Gastrocnemius medialis (tissue), 4 donors: Measurements from ENCODE around the gene SCN4B. TPM values are rescaled to one million over a fixed set of nuclear protein-coding genes. Genes with fewer than 3 reads are reported as not detected.

Source experiments
- ATAC-seq, 2 donors: fragments of 150-250 bp; one replicate each; pipeline ENCODE4 v1.9.1; 2016
- DNase-seq, 2 donors: peaks; one replicate each; pipeline ENCODE4 v3.0.0-alpha.2; 2019
- H3K27ac ChIP-seq, 4 donors: fragments of 200-600 bp; sonication (generic); 1 replicate in 1 of 4; 2 replicates in 3 of 4; pipeline ENCODE4 v1.5.1; 2016 to 2018; ENCODE audit warnings: mild to moderate bottlenecking in 2 of 4, moderate library complexity in 1 of 4
- H3K27me3 ChIP-seq, 3 donors: fragments of 200-600 bp; sonication (generic) in 2 of 3; 1 replicate in 1 of 3; 2 replicates in 2 of 3; pipeline versions ENCODE4 v1.5.1 to v1.6.0; 2016 to 2019; ENCODE audit warnings: mild to moderate bottlenecking in 1 of 3, moderate library complexity in 1 of 3
- H3K36me3 ChIP-seq, 2 donors: fragments of 200-600 bp; sonication (generic) in 1 of 2; one replicate each; pipeline ENCODE4 v1.5.1; 2017 to 2018
- H3K4me1 ChIP-seq, 2 donors: fragments of 200-600 bp; sonication (generic) in 1 of 2; one replicate each; pipeline ENCODE4 v1.5.1; 2016 to 2017; ENCODE audit warnings: mild to moderate bottlenecking in 2 of 2
- H3K4me3 ChIP-seq, 4 donors: fragments of 200-600 bp; sonication (generic) in 3 of 4; 1 replicate in 1 of 4; 2 replicates in 3 of 4; pipeline ENCODE4 v1.5.1; 2016 to 2019; ENCODE audit warnings: mild to moderate bottlenecking in 2 of 4
- H3K9me3 ChIP-seq, 3 donors: fragments of 200-600 bp; sonication (generic) in 2 of 3; 1 replicate in 1 of 3; 2 replicates in 2 of 3; pipeline ENCODE4 v1.5.1; 2016 to 2019
- CTCF ChIP-seq, 5 experiments: fragments of 450-650 bp in 3 of 5; fragments of 200-600 bp in 2 of 5; sonication (generic) in 2 of 5; IDR thresholded peaks in 4 of 5; conservative IDR thresholded peaks in 1 of 5; 1 replicate in 4 of 5; 2 replicates in 1 of 5; pipeline ENCODE4 v1.5.1; 2016 to 2019; ENCODE audit warnings: antibody characterized with exemption in 5 of 5, mild to moderate bottlenecking in 3 of 5, moderate library complexity in 3 of 5
- POLR2A ChIP-seq, 2 donors: fragments of 450-650 bp; IDR thresholded peaks; one replicate each; pipeline ENCODE4 v1.6.1; 2017; ENCODE audit warnings: antibody characterized with exemption in 2 of 2, mild to moderate bottlenecking in 2 of 2, moderate library complexity in 2 of 2
- in situ Hi-C, 4 donors: fragments of 200-750 bp; cut with MboI; loops; one replicate each; pipeline versions ENCODE4 v1.15.0 to v1.8.0; 2017; ENCODE audit warnings: low sequenced_read_pairs in 4 of 4
- intact Hi-C: fragments of 100-400 bp; cut with DNase I; formaldehyde crosslinking; loops from one replicate; pipeline ENCODE4 v1.15.1; 2023; ENCODE audit warnings: low total_unique reads
- total RNA-seq, 4 donors: library from RNA; depleted of rRNA; stranded (reverse); fragments of >200 nt; gene quantifications; one replicate each; pipeline versions ENCODE4 v1.1.0 to v1.2.3, GENCODE V29; 2016

SCN4B gene
- total RNA-seq, 4 donors from 2014 or later = 3.5 to 16.3 (median 6.5) TPM

DNA sequence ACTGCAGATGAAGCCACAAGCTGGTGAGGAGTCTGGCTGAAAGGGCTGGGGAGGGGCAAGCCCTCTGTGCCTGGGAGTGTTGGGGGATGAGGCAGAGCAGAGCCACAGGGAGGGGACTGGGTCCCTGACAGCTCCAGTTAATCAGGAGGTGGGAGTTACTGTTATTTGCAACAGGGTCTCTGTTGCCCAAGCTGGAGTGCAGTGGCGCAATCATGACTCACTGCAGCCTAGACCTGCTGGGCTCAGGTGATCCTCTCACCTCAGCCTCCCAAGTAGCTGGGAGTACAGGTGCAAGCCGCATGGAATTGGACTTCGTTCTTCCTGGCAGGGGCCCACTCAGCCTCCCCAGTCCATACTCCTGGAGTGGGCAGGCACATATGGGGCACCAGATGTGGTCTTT, 16.1 kb upstream of the SCN4B start:
- ATAC-seq = no peak
- H3K4me3 ChIP-seq = no peak overlapping the region
- in situ Hi-C loops = no loop called here
- no peaks in the 10 kb centered on the region for H3K36me3 ChIP-seq
- TF ChIP-seq POLR2A (IDR thresholded peaks at IDR 0.05) (no peak), CTCF (IDR thresholded peaks at IDR 0.05 in 4 of 5, conservative IDR thresholded peaks at IDR 0.05 in 1 of 5) (no peak)
- DNase-seq = no peak
- no peak overlapping the region for H3K27ac ChIP-seq
- H3K4me1 ChIP-seq = peaks cover 5 to 15% of the 10 kb centered on the region in 2 donors
- intact Hi-C loops = no loop called here
- no peaks in the 10 kb centered on the region for H3K27me3 ChIP-seq
- no peaks in the 10 kb centered on the region for H3K9me3 ChIP-seq

DNA sequence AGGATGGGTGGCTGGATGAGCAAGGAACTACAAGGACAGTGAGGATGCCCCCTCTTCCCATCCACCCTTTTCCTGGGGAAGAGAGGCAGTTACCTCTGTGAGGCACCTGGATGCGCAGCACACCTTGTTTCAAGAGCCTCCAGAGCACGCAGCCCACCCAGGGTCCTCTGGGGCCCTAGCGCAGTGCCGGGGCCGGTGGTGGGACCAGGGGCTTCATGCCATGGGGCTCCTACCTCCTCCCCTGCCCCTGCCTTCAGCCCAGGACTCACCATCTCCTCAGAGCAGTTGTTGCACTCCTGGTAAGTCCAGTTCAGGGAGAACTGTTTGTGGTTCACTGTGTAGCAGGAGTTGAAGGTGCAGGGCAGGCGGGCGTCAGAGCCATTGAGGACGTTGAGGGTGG, 15.7 kb upstream of the SCN4B start:
- no peak overlapping the region for H3K27ac ChIP-seq
- H3K27me3 ChIP-seq = no peaks in the 10 kb centered on the region
- H3K4me3 ChIP-seq = no peak overlapping the region
- DNase-seq = no peak
- in situ Hi-C loops (no loop called here), intact Hi-C loops (no loop called here)
- H3K4me1 ChIP-seq = peaks cover 5 to 15% of the 10 kb centered on the region in 2 donors
- no peaks in the 10 kb centered on the region for H3K36me3 ChIP-seq
- H3K9me3 ChIP-seq = no peaks in the 10 kb centered on the region
- TF ChIP-seq CTCF (IDR thresholded peaks at IDR 0.05 in 4 of 5, conservative IDR thresholded peaks at IDR 0.05 in 1 of 5) = no peak
- no peak for TF ChIP-seq POLR2A (IDR thresholded peaks at IDR 0.05)
- no peak for ATAC-seq

DNA sequence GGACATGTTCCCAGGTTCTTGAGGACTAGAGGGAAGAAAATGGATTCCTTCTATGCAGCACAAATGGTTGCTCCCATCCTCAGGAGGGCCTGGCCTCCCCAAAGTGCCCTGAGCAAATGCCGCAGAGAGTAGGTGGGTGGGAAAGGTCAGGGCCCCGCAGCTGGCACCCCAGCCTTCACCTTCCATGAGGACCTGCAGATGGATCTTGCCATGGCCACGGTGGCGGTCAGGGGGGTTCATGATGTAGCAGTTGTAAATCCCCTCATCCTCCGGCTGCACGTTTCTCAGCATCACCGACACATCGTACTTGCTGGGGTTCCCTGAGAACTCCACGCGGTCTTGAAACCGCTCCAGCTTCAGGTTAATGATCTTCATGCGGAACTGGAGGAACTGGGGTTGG, 15.3 kb upstream of the SCN4B start:
- intact Hi-C loops = no loop called here

GRCh38 chr11:118167253-118167652, 14.6 kb upstream of the SCN4B start:
- H3K36me3 ChIP-seq = no peaks in the 10 kb centered on the region
- ATAC-seq (no peak), DNase-seq (no peak)
- no peak overlapping the region for H3K4me3 ChIP-seq
- H3K4me1 ChIP-seq = peaks cover 5 to 15% of the 10 kb centered on the region in 2 donors
- in situ Hi-C loops = no loop called here
- no peaks in the 10 kb centered on the region for H3K9me3 ChIP-seq
- no peak for TF ChIP-seq CTCF (IDR thresholded peaks at IDR 0.05 in 4 of 5, conservative IDR thresholded peaks at IDR 0.05 in 1 of 5)
- no peak for TF ChIP-seq POLR2A (IDR thresholded peaks at IDR 0.05)
- H3K27ac ChIP-seq = no peak overlapping the region
- no peaks in the 10 kb centered on the region for H3K27me3 ChIP-seq
- intact Hi-C loops = no loop called here

More for the DNA sequence above, 15.3 kb upstream of the SCN4B start:
- Histone ChIP-seq H3K4me3 (no peak overlapping the region), H3K36me3 (no peaks in the 10 kb centered on the region), H3K27ac (no peak overlapping the region), H3K27me3 (no peaks in the 10 kb centered on the region), H3K9me3 (no peaks in the 10 kb centered on the region), H3K4me1 (peaks cover 5 to 15% of the 10 kb centered on the region in 2 donors)
- ATAC-seq (no peak), DNase-seq (no peak)
- in situ Hi-C loops = no loop called here
- no peak for TF ChIP-seq POLR2A (IDR thresholded peaks at IDR 0.05)
- no peak for TF ChIP-seq CTCF (IDR thresholded peaks at IDR 0.05 in 4 of 5, conservative IDR thresholded peaks at IDR 0.05 in 1 of 5)

- ATAC-seq (no peak), DNase-seq (no peak)
- Histone ChIP-seq H3K4me1 (peaks cover 5 to 10% of the 10 kb centered on the region in 2 donors), H3K9me3 (no peaks in the 10 kb centered on the region), H3K27ac (no peak overlapping the region), H3K36me3 (no peaks in the 10 kb centered on the region), H3K4me3 (no peak overlapping the region), H3K27me3 (no peaks in the 10 kb centered on the region)
- intact Hi-C loops = no loop called here
- TF ChIP-seq POLR2A (IDR thresholded peaks at IDR 0.05) = no peak
- no peak for TF ChIP-seq CTCF (IDR thresholded peaks at IDR 0.05 in 4 of 5, conservative IDR thresholded peaks at IDR 0.05 in 1 of 5)
- in situ Hi-C loops = no loop called here
Observed at GRCh38 chr11:118166641-118167040, 14.0 kb upstream of the SCN4B start.
